H1 (cell line): ENCODE measurements around the gene POU2F2. TPM values are rescaled to one million over a fixed set of nuclear protein-coding genes. Genes with fewer than 3 reads are reported as not detected.

ENCODE experiments used
- CTCF ChIA-PET: fragments of 300-600 bp; sonication (Branson Sonifier 250); formaldehyde crosslinking; loops from one replicate; lab custom pipeline; 2021; ENCODE audit not compliant: partially characterized antibody; lab: Charles Lee
- POLR2A ChIA-PET: fragments of 300-600 bp; sonication (Branson Sonifier 250); formaldehyde crosslinking; loops from one replicate; lab custom pipeline; 2021; ENCODE audit warnings: inconsistent platforms; ENCODE audit not compliant: partially characterized antibody; lab: Charles Lee
- DNase-seq, 2 experiments: peaks; one replicate each; pipeline versions ENCODE4 v3.0.0 to v3.0.0-alpha.2; 2010 to 2022; ENCODE audit warnings: low spot score in 2 of 2, low read depth in 1 of 2, mixed read lengths in 1 of 2
- FAIRE-seq: peaks from 2 replicates; lab custom pipeline; 2011; peaks lifted over from hg19 to GRCh38; lab: Jason Lieb, UNC
- H2AFZ ChIP-seq: 2 replicates; pipeline ENCODE4 v1.8.1; 2012; ENCODE audit warnings: low read length, inconsistent platforms
- H2AK5ac ChIP-seq: 2 replicates; pipeline ENCODE4 v1.6.1; 2013; ENCODE audit warnings: low read depth, low read length
- H2BK120ac ChIP-seq: replicated peaks from 2 replicates; pipeline ENCODE3; 2013; ENCODE audit warnings: low read depth, low read length, inconsistent platforms
- H2BK12ac ChIP-seq: 2 replicates; pipeline ENCODE4 v1.6.1; 2013; ENCODE audit warnings: low read depth, low read length
- H2BK15ac ChIP-seq: 2 replicates; pipeline ENCODE4 v1.6.1; 2013; ENCODE audit warnings: low read length
- H2BK20ac ChIP-seq: 2 replicates; pipeline ENCODE4 v1.6.1; 2013; ENCODE audit warnings: low read length
- H2BK5ac ChIP-seq: 2 replicates; pipeline ENCODE4 v1.6.1; 2013; ENCODE audit warnings: low read depth, low read length
- H3K14ac ChIP-seq: 2 replicates; pipeline ENCODE4 v1.6.1; 2013; ENCODE audit warnings: inconsistent platforms; ENCODE audit not compliant: insufficient read length
- H3K18ac ChIP-seq: 2 replicates; pipeline ENCODE4 v1.6.1; 2013; ENCODE audit warnings: low read length; ENCODE audit errors: extremely low read depth
- H3K23ac ChIP-seq: 2 replicates; pipeline ENCODE4 v1.6.1; 2013; ENCODE audit warnings: inconsistent platforms; ENCODE audit not compliant: insufficient read length
- H3K23me2 ChIP-seq: 2 replicates; pipeline ENCODE4 v1.6.1; 2013; ENCODE audit warnings: low read depth, low read length
- H3K27ac ChIP-seq: 2 replicates; pipeline ENCODE4 v1.6.1; 2011; ENCODE audit warnings: low read depth, low read length, inconsistent platforms
- H3K27me3 ChIP-seq, 4 experiments: replicated peaks in 1 of 4; 1 replicate in 1 of 4; 2 replicates in 3 of 4; pipeline versions ENCODE4 v1.6.1 to v1.8.1; 2011 to 2013; ENCODE audit warnings: low read length in 3 of 4, mild to moderate bottlenecking in 3 of 4, inconsistent platforms in 2 of 4, mixed read lengths in 2 of 4, moderate library complexity in 1 of 4; ENCODE audit not compliant: control insufficient read depth in 3 of 4, insufficient read depth in 3 of 4; ENCODE audit errors: extremely low read depth in 1 of 4
- H3K36me3 ChIP-seq, 4 experiments: 2 replicates each; pipeline versions ENCODE4 v1.6.1 to v1.8.1; 2011 to 2013; ENCODE audit warnings: mild to moderate bottlenecking in 4 of 4, low read length in 3 of 4, moderate library complexity in 2 of 4, control low read depth in 1 of 4, inconsistent platforms in 1 of 4; ENCODE audit not compliant: insufficient read depth in 4 of 4, control insufficient read depth in 2 of 4
- H3K4ac ChIP-seq: replicated peaks from 2 replicates; pipeline ENCODE3; 2013; ENCODE audit warnings: low read length, low read depth, mixed read lengths, inconsistent platforms; ENCODE audit not compliant: insufficient read length
- H3K4me1 ChIP-seq, 4 experiments: replicated peaks in 1 of 4; 1 replicate in 1 of 4; 2 replicates in 3 of 4; pipeline versions ENCODE4 v1.6.1 to v1.8.1; 2011 to 2013; ENCODE audit warnings: low read length in 3 of 4, inconsistent platforms in 2 of 4, mixed read lengths in 1 of 4; ENCODE audit not compliant: insufficient read depth in 4 of 4, control insufficient read depth in 3 of 4
- H3K4me2 ChIP-seq, 2 experiments: 2 replicates each; pipeline versions ENCODE4 v1.6.1 to v1.8.1; 2011 to 2013; ENCODE audit warnings: low read depth in 2 of 2, low read length in 2 of 2, control low read depth in 1 of 2, inconsistent platforms in 1 of 2, mild to moderate bottlenecking in 1 of 2; ENCODE audit not compliant: insufficient read depth in 1 of 2
- H3K4me3 ChIP-seq, 4 experiments: fragments of 200-600, 300-600 bp in 1 of 4; sonication (generic), shearing (Covaris generic), sonication (Bioruptor Twin) in 1 of 4; 2 replicates each; pipeline versions ENCODE4 v1.5.1 to v1.8.1; 2011 to 2016; ENCODE audit warnings: low read length in 4 of 4, low read depth in 3 of 4, control low read depth in 2 of 4, inconsistent platforms in 2 of 4, mild to moderate bottlenecking in 2 of 4, mixed read lengths in 1 of 4, moderate library complexity in 1 of 4; ENCODE audit not compliant: insufficient read depth in 2 of 4; ENCODE audit errors: extremely low read depth in 1 of 4
- H3K56ac ChIP-seq: replicated peaks from 2 replicates; pipeline ENCODE3; 2013; ENCODE audit warnings: low read depth, mild to moderate bottlenecking, mixed read lengths, low read length, inconsistent platforms; ENCODE audit not compliant: insufficient read length
- H3K79me1 ChIP-seq: 2 replicates; pipeline ENCODE4 v1.6.1; 2013; ENCODE audit warnings: low read depth, low read length, control low read depth
- H3K79me2 ChIP-seq, 2 experiments: 2 replicates each; pipeline versions ENCODE4 v1.6.1 to v1.8.1; 2012 to 2013; ENCODE audit warnings: low read length in 2 of 2, mild to moderate bottlenecking in 2 of 2, inconsistent platforms in 1 of 2; ENCODE audit not compliant: insufficient read depth in 2 of 2, control insufficient read depth in 1 of 2
- H3K9ac ChIP-seq, 4 experiments: replicated peaks in 1 of 4; 1 replicate in 1 of 4; 2 replicates in 3 of 4; pipeline versions ENCODE4 v1.6.1 to v1.8.1; 2011 to 2013; ENCODE audit warnings: low read depth in 3 of 4, low read length in 3 of 4, control low read depth in 2 of 4, mild to moderate bottlenecking in 2 of 4, moderate library complexity in 2 of 4, inconsistent platforms in 1 of 4; ENCODE audit errors: extremely low read depth in 1 of 4
- H3K9me3 ChIP-seq, 2 experiments: 2 replicates each; pipeline versions ENCODE4 v1.6.1 to v1.8.1; 2012 to 2013; ENCODE audit warnings: mild to moderate bottlenecking in 2 of 2, moderate library complexity in 2 of 2, control low read depth in 1 of 2, inconsistent platforms in 1 of 2, low read depth in 1 of 2, low read length in 1 of 2, mixed read lengths in 1 of 2; ENCODE audit not compliant: insufficient read depth in 2 of 2
- H4K20me1 ChIP-seq, 2 experiments: replicated peaks in 1 of 2; 2 replicates each; pipeline versions ENCODE3 to v1.8.1; 2011 to 2013; ENCODE audit warnings: inconsistent platforms in 2 of 2, low read length in 2 of 2, mild to moderate bottlenecking in 1 of 2; ENCODE audit not compliant: insufficient read depth in 2 of 2, control insufficient read depth in 1 of 2
- H4K5ac ChIP-seq: 2 replicates; pipeline ENCODE4 v1.6.1; 2013; ENCODE audit warnings: low read length, low read depth, mixed read lengths, inconsistent platforms; ENCODE audit not compliant: insufficient read length
- H4K8ac ChIP-seq: 2 replicates; pipeline ENCODE4 v1.8.0; 2013; ENCODE audit warnings: mild to moderate bottlenecking, moderate library complexity, low read length, inconsistent platforms; ENCODE audit not compliant: insufficient read depth; ENCODE audit errors: extremely low read depth
- H4K91ac ChIP-seq: replicated peaks from 2 replicates; pipeline ENCODE3; 2013; ENCODE audit warnings: low read length, mixed read lengths, inconsistent platforms; ENCODE audit not compliant: insufficient read length
- EP300 ChIP-seq, 2 experiments: IDR thresholded peaks; 1 replicate in 1 of 2; 2 replicates in 1 of 2; pipeline ENCODE4 v1.6.1; 2011 to 2012; ENCODE audit warnings: low read depth in 2 of 2, low read length in 2 of 2, mild to moderate bottlenecking in 2 of 2, borderline replicate concordance in 1 of 2, inconsistent platforms in 1 of 2, moderate library complexity in 1 of 2
- WGBS, 2 experiments: shearing (Covaris generic) in 1 of 2; methylation state at CpG; one replicate each; pipeline versions ENCODE4 v1.1.6 to v1.1.7; 2013 to 2015; ENCODE audit warnings: low lambda C conversion rate in 2 of 2, mixed read lengths in 2 of 2, inconsistent platforms in 1 of 2, low coverage in 1 of 2, missing lambda C conversion rate in 1 of 2; ENCODE audit not compliant: insufficient replicate concordance in 2 of 2, insufficient coverage in 1 of 2, insufficient read length in 1 of 2; ENCODE audit errors: extremely low coverage in 1 of 2, missing lambda C conversion rate in 1 of 2; 5-methylcytosine and 5-hydroxymethylcytosine counted together
- polyA plus RNA-seq, 7 experiments: library from polyadenylated mRNA; depleted of rRNA in 3 of 7; stranded (reverse) in 5 of 7; unstranded in 2 of 7; fragments of >200 nt in 5 of 7; fragments of 200-250 nt in 2 of 7; gene quantifications; 1 replicate in 5 of 7; 2 replicates in 1 of 7; 4 replicates in 1 of 7; pipeline versions ENCODE4 v1.2.1 to v1.2.3, GENCODE V29; 2011 to 2013; ENCODE audit warnings: missing spikeins in 2 of 7, mixed read lengths in 2 of 7
- total RNA-seq: library from RNA; stranded (reverse); fragmentation: NEBNext Ultra II Directional; extraction: Animal tissue kit (Norgen Biotek cat#: 25700); gene quantifications from 2 replicates; pipeline ENCODE4 v1.2.1, GENCODE V29; 2021

Gene POU2F2
- total and polyA plus RNA-seq, 2 of the 8 experiments (the other 6 are each of a cell fraction or from before 2014, with no cell fraction given) = 5.0 to 6.1 TPM

- Histone ChIP-seq H3K4me1 (peaks cover 0 to under 1% (median 0%) of the 10 kb centered on the region in 4 experiments; a peak in 1 of 7 replicates), H3K36me3 (peaks cover 19 to 58% (median 44%) of the 10 kb centered on the region in 4 experiments; a peak in 7 of 8 replicates), H2BK120ac (no peak overlapping the region), H3K23me2 (0 out of 2 replicates have a peak, but pooled peaks cover 1% of the 10 kb centered on the region), H3K18ac (no peak overlapping the region), H3K4ac (no peak overlapping the region), H3K56ac (no peak overlapping the region), H2AFZ (no peak overlapping the region), H4K8ac (no peak overlapping the region), H2BK12ac (no peak overlapping the region), H3K9me3 (no peaks in the 10 kb centered on the region), H3K4me3 (no peak overlapping the region), H3K27ac (no peak overlapping the region), H2BK5ac (no peak overlapping the region), H4K20me1 (peaks cover 4 to 13% of the 10 kb centered on the region in 2 experiments), H3K27me3 (no peaks in the 10 kb centered on the region), H3K4me2 (no peak overlapping the region), H2BK15ac (no peak overlapping the region), H3K23ac (no peak overlapping the region), H3K14ac (no peak overlapping the region), H3K79me1 (peaks cover 8% of the 10 kb centered on the region), H2AK5ac (no peak overlapping the region), H4K5ac (no peak overlapping the region), H4K91ac (no peak overlapping the region), H3K9ac (no peak overlapping the region), H2BK20ac (no peak overlapping the region), H3K79me2 (peaks cover 0 to 7% of the 10 kb centered on the region in 2 experiments; a peak in 1 of 4 replicates)
- DNase-seq (no peak), FAIRE-seq (no peak)
- ChIA-PET CTCF (interaction anchor here (1.2 kb wide), 1 partner anchor 9 kb away, joined by 4 read pairs; no protein-coding TSS in a partner anchor), POLR2A (no interaction called here)
- WGBS, 2 experiments = 96% methylated on average over 15 of the region's 16 CpGs; no CpG with 5 or more reads in 1 of the 2 experiments
- TF ChIP-seq EP300 (IDR thresholded peaks at IDR 0.05; ENCODE audit: borderline replicate concordance in 1 of 2, low read depth in 2 of 2, low read length in 2 of 2) = no peak
Measured at GRCh38 chr19:42062381-42062780, 69.9 kb downstream of the POU2F2 start.
